ENCODE results near the gene SPTBN1.

Gene SPTBN1

DNA sequence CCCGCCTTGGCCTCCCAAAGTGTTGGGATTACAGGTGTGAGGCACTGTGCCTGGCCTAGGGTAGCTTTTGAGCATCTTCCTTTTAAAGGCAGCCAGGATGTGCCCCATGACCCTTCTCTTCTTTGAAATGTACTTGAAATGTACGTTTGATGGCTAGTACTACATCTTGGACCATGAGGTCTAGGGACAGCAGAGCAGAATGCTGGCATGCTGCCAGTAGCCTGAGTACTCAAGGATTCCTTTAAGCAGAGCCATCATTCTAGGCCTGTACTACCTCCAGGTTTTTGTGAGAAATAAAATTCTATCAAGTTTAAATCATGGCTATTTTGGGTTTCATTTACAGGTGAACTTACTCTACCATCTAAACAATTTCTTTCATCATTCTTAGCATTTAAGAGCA lies 264.4 kb downstream of the SPTBN1 start:
- Histone ChIP-seq H3K36me3 (ENCODE audit: control insufficient read depth in 2 of 2, insufficient read depth in 2 of 2, low read length in 2 of 2) (no peaks in the 10 kb centered on the region), H3K4me1 (ENCODE audit: control insufficient read depth in 2 of 2, insufficient read depth in 2 of 2, low read length in 2 of 2) (peaks cover 11 to 16% of the 10 kb centered on the region in 2 donors), H3K9me3 (ENCODE audit: control insufficient read depth in 2 of 2, low read length in 2 of 2) (no peaks in the 10 kb centered on the region), H3K27me3 (ENCODE audit: control insufficient read depth in 2 of 2, insufficient read depth in 2 of 2, low read length in 2 of 2) (peaks cover 6 to 8% of the 10 kb centered on the region in 2 donors), H3K9ac (ENCODE audit: low read depth in 1 of 2, low read length in 2 of 2) (no peak overlapping the region), H3K27ac (ENCODE audit: low read depth in 2 of 2, low read length in 2 of 2) (no peak overlapping the region), H3K4me3 (ENCODE audit: low read length in 2 of 2) (no peak overlapping the region)

Measured in mucosa of rectum (tissue), 2 donors.